GM18873 (cell line): ENCODE data around the gene CMBL.

Experiments used
- ATAC-seq: cut with Tn5 transposase; IDR thresholded peaks from one replicate; pipeline ENCODE4 v1.9.1; 2021; ENCODE audit warnings: mild to moderate bottlenecking, moderate library complexity, moderate number of reproducible peaks; ENCODE audit not compliant: unreplicated experiment, low FRiP score

Gene CMBL

GRCh38 chr5:10310835-10311570 is 3.3 kb upstream of the CMBL start:
- ATAC-seq, result peak; percentile 63

- no peak for ATAC-seq
Measured at GRCh38 chr5:10310066-10310779, 2.5 kb upstream of the CMBL start.

GRCh38 chr5:10308844-10309243 is 1.1 kb upstream of the CMBL start:
- ATAC-seq, result no peak

- ATAC-seq, result no peak
Measured at GRCh38 chr5:10306806-10307205, 896 bp downstream of the CMBL start.

GRCh38 chr5:10306114-10306513 is 1.6 kb downstream of the CMBL start:
- no peak for ATAC-seq

- no peak for ATAC-seq
Measured at GRCh38 chr5:10304932-10305331, 2.8 kb downstream of the CMBL start.

GRCh38 chr5:10303699-10304170 is 4.0 kb downstream of the CMBL start:
- ATAC-seq, result no peak

- ATAC-seq, result no peak
Measured at GRCh38 chr5:10303201-10303600, 4.5 kb downstream of the CMBL start.

- no peak for ATAC-seq
Measured at GRCh38 chr5:10301842-10302610, 5.7 kb downstream of the CMBL start.

GRCh38 chr5:10301266-10301665 is 6.4 kb downstream of the CMBL start:
- ATAC-seq, result no peak

GRCh38 chr5:10300246-10300645 is 7.5 kb downstream of the CMBL start:
- no peak for ATAC-seq

- ATAC-seq, result no peak
Measured at GRCh38 chr5:10297646-10298204, 10.0 kb downstream of the CMBL start.

- ATAC-seq, result peak; percentile 64
Measured at GRCh38 chr5:10295619-10296326, 11.9 kb downstream of the CMBL start.

- ATAC-seq, result no peak
Measured at GRCh38 chr5:10293907-10294662, 13.6 kb downstream of the CMBL start.

GRCh38 chr5:10291692-10292339 is 15.9 kb downstream of the CMBL start:
- ATAC-seq, result no peak

GRCh38 chr5:10290438-10290837 is 17.3 kb downstream of the CMBL start:
- no peak for ATAC-seq

GRCh38 chr5:10289991-10290390 is 17.7 kb downstream of the CMBL start:
- ATAC-seq, result no peak

GRCh38 chr5:10289353-10289752 is 18.3 kb downstream of the CMBL start:
- ATAC-seq, result no peak

GRCh38 chr5:10288592-10289219 is 19.0 kb downstream of the CMBL start:
- no peak for ATAC-seq
